Esophagus muscularis mucosa (tissue), 4 donors: ENCODE results near the gene GYPC. TPM values are rescaled to one million over a fixed set of nuclear protein-coding genes. Genes with fewer than 3 reads are reported as not detected.

Source experiments
- DNase-seq: peaks from one replicate; pipeline ENCODE4 v3.0.0-alpha.2; 2017; ENCODE audit errors: extremely low spot score
- H3K27ac ChIP-seq, 4 donors: fragments of 200-600 bp; sonication (generic); replicated peaks in 1 of 4; 1 replicate in 3 of 4; 2 replicates in 1 of 4; pipeline ENCODE4 v1.5.1; 2016 to 2019; ENCODE audit warnings: mild to moderate bottlenecking in 1 of 4
- H3K27me3 ChIP-seq, 4 donors: fragments of 200-600 bp; sonication (generic); one replicate each; pipeline versions ENCODE4 v1.5.1 to v1.6.0; 2016 to 2019
- H3K36me3 ChIP-seq, 4 donors: fragments of 200-600 bp; sonication (generic); one replicate each; pipeline ENCODE4 v1.5.1; 2016 to 2019
- H3K4me1 ChIP-seq, 4 donors: fragments of 200-600 bp; sonication (generic); one replicate each; pipeline ENCODE4 v1.5.1; 2016 to 2019
- H3K4me3 ChIP-seq, 4 donors: fragments of 200-600 bp; sonication (generic); 1 replicate in 2 of 4; 2 replicates in 2 of 4; pipeline ENCODE4 v1.5.1; 2016 to 2019; ENCODE audit warnings: mild to moderate bottlenecking in 4 of 4, moderate library complexity in 1 of 4
- H3K9me3 ChIP-seq, 4 donors: fragments of 200-600 bp; sonication (generic); 1 replicate in 3 of 4; 2 replicates in 1 of 4; pipeline ENCODE4 v1.5.1; 2016 to 2019
- EP300 ChIP-seq: sonication (generic); formaldehyde crosslinking; IDR thresholded peaks from one replicate; pipeline ENCODE4 v1.6.1; 2017; ENCODE audit warnings: antibody characterized with exemption
- POLR2A ChIP-seq: fragments of 450-650 bp; IDR thresholded peaks from one replicate; pipeline ENCODE4 v1.6.1; 2017; ENCODE audit warnings: antibody characterized with exemption, moderate library complexity, mild to moderate bottlenecking, low read depth
- POLR2AphosphoS5 ChIP-seq, 2 donors: sonication (generic); formaldehyde crosslinking; IDR thresholded peaks; one replicate each; pipeline ENCODE4 v1.6.1; 2017; ENCODE audit warnings: antibody characterized with exemption in 2 of 2
- WGBS: methylation state at CpG from one replicate; pipeline ENCODE4 v1.1.5; 2018; 5-methylcytosine and 5-hydroxymethylcytosine counted together
- intact Hi-C: fragments of 100-400 bp; cut with DNase I; formaldehyde crosslinking; loops from one replicate; pipeline ENCODE4 v1.15.1; 2023
- small RNA-seq, 3 donors: library from RNA; depleted of rRNA; stranded (forward); fragments of <200 nt; gene quantifications; one replicate each; pipeline ENCODE3, GENCODE V24; 2016
- total RNA-seq, 4 donors: library from RNA; depleted of rRNA; stranded (reverse); fragments of >200 nt; gene quantifications; one replicate each; pipeline versions ENCODE4 v1.1.0 to v1.2.1, GENCODE V29; 2016
- TF ChIP-seq, protein P1 (sequence below), 3 experiments: fragments of 200-600 bp in 2 of 3; fragments of 450-650 bp in 1 of 3; sonication (generic) in 2 of 3; IDR thresholded peaks; one replicate each; pipeline ENCODE4 v1.5.1; 2017 to 2019; ENCODE audit warnings: antibody characterized with exemption in 3 of 3, mild to moderate bottlenecking in 2 of 3, moderate library complexity in 1 of 3

Gene GYPC
- total RNA-seq, 4 donors from 2014 or later = 119 to 197 (median 167) TPM

DNA sequence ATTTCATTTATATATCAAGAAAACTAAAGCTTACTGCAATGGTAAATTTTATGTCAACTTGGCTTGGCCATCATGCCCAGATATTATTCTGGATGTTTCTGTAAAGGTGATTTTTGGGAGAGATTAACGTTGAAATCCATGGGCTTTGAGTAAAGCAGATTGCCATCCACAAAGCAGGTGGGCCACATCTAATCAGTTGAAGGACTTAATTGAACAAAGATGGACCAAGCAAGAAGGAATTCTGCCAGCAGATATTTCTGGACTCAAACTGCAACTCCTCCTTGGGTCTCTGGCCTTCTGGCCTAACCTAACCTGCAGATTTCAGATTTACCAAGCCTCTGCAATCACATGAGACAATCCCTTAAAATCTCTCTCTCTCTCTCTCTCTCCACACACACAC, 77.8 kb downstream of the GYPC start:
- no peak for TF ChIP-seq POLR2AphosphoS5 (IDR thresholded peaks at IDR 0.05)
- Histone ChIP-seq H3K36me3 (no peaks in the 10 kb centered on the region), H3K27ac (no peak overlapping the region), H3K9me3 (no peaks in the 10 kb centered on the region), H3K4me3 (no peak overlapping the region), H3K4me1 (no peaks in the 10 kb centered on the region), H3K27me3 (no peaks in the 10 kb centered on the region)
- 100% methylated on average over 1 of the region's 1 CpG for WGBS
- no peak for DNase-seq
- intact Hi-C loops = no loop called here

DNA sequence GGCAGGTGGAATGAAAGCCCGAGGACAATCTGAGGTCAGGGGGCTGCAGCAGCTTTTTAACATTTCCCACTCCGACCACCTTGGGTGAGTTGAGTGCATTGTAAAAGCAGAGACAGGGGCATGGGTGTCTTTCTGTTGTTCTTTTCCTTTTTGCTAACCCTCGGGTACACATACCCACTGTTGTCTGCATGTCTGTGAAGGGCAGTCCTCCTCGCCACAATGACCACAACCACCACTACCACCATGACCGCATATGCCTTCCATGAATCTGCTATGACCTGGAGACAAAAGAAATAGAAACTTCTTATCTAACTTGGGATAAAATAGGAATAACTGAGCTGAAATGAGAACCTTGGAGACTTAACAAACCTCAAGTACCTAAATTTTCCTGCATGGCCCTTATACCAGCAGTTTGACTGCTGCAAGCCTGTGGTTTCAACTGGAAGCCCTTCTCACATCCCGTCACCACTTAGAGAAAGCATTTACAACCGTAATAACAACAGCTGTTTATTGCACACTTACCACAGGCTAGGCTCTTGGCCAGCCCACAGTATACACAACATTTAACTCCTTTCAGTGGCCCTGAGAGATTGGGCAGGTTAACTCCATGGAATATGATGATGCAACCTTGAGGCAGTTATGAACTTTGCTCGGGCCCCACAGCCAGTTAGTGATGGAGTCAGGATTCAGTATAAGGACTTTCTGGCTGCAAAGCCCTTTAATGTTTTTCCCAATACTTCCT, 80.3 kb downstream of the GYPC start:
- H3K27me3 ChIP-seq = no peaks in the 10 kb centered on the region
- H3K27ac ChIP-seq = no peak overlapping the region
- intact Hi-C loops = no loop called here
- H3K4me3 ChIP-seq = no peak overlapping the region
- TF ChIP-seq EP300 (no peak), POLR2AphosphoS5 (IDR thresholded peaks at IDR 0.05) (no peak), POLR2A (no peak)
- TF ChIP-seq, protein P1, sequence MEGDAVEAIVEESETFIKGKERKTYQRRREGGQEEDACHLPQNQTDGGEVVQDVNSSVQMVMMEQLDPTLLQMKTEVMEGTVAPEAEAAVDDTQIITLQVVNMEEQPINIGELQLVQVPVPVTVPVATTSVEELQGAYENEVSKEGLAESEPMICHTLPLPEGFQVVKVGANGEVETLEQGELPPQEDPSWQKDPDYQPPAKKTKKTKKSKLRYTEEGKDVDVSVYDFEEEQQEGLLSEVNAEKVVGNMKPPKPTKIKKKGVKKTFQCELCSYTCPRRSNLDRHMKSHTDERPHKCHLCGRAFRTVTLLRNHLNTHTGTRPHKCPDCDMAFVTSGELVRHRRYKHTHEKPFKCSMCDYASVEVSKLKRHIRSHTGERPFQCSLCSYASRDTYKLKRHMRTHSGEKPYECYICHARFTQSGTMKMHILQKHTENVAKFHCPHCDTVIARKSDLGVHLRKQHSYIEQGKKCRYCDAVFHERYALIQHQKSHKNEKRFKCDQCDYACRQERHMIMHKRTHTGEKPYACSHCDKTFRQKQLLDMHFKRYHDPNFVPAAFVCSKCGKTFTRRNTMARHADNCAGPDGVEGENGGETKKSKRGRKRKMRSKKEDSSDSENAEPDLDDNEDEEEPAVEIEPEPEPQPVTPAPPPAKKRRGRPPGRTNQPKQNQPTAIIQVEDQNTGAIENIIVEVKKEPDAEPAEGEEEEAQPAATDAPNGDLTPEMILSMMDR (IDR thresholded peaks at IDR 0.05) = no peak
- no peaks in the 10 kb centered on the region for H3K4me1 ChIP-seq
- 79% methylated on average over 8 of the region's 8 CpGs for WGBS
- peak; percentile 78 for DNase-seq
- H3K9me3 ChIP-seq = no peaks in the 10 kb centered on the region
- H3K36me3 ChIP-seq = no peaks in the 10 kb centered on the region

DNA sequence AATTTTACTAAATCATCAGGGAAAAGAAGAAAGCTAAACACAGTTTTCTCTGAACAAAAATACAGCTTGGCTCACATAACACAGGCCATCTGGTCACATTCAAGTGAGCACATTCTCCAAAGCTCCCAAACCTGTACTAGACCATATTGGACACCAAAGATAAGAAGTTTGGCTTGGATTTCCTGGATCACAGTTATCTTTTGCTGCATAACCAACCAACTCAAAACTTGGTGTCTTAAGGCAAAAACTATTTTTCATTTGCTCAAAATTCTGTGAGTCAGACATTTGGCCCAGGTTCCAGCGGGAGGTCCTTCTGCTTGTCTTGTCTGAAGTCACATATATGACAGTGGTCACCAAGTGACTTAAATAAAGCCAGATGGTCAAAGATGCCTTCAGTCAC, 83.2 kb downstream of the GYPC start:
- no peak for DNase-seq
- Histone ChIP-seq H3K4me1 (no peaks in the 10 kb centered on the region), H3K27me3 (no peaks in the 10 kb centered on the region), H3K4me3 (no peak overlapping the region), H3K36me3 (no peaks in the 10 kb centered on the region), H3K9me3 (no peaks in the 10 kb centered on the region), H3K27ac (no peak overlapping the region)
- WGBS = 86% methylated on average over 1 of the region's 1 CpG
- intact Hi-C loops = no loop called here
- TF ChIP-seq POLR2AphosphoS5 (IDR thresholded peaks at IDR 0.05) (no peak), EP300 (no peak), POLR2A (no peak)
- TF ChIP-seq, protein P1 (IDR thresholded peaks at IDR 0.05) = no peak

DNA sequence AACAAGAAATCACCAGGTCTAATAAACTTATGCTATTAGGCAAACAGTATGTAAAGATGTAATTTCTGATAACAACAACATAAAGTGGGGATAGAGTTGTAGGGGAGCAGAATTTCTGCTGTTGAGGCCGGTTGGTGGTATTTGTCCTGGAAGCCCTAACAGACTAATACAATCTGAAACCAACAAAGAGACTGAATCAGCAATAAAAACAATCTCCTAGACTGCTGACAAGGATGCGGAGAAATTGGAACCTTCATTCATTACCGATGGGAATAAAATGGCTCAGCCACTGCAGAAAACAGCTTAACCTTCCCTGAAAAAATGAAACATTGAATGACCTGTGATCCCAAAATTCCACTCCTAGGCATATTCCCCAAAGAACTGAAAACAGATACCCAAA, 88.7 kb downstream of the GYPC start:
- Histone ChIP-seq H3K9me3 (no peaks in the 10 kb centered on the region), H3K27me3 (no peaks in the 10 kb centered on the region), H3K4me1 (no peaks in the 10 kb centered on the region), H3K36me3 (no peaks in the 10 kb centered on the region), H3K27ac (no peak overlapping the region), H3K4me3 (no peak overlapping the region)
- TF ChIP-seq POLR2A = no peak
- no peak for TF ChIP-seq POLR2AphosphoS5 (IDR thresholded peaks at IDR 0.05)
- no peak for TF ChIP-seq EP300
- TF ChIP-seq, protein P1 (IDR thresholded peaks at IDR 0.05) = no peak
- intact Hi-C loops = no loop called here
- no peak for DNase-seq
- WGBS = 93% methylated on average over 3 of the region's 3 CpGs

Small RNAs within 50 kb of the gene (small RNA-seq; reads per million reads assigned to genes)
- gene RNU6-675P = 0 reads per million in 3 donors

Other genes with a start within 250 kb of the GYPC start
- not detected for gene TEX51, start 242.7 kb downstream of the GYPC start, total RNA-seq